ENCODE results near the gene FGD6. TPM values are rescaled to one million over a fixed set of nuclear protein-coding genes. Genes with fewer than 3 reads are reported as not detected.

The FGD6 gene
- total RNA-seq, 4 donors from 2014 or later = 16.2 to 46.9 (median 25.0) TPM

- Histone ChIP-seq H3K27me3 (no peaks in the 10 kb centered on the region), H3K4me3 (no peak overlapping the region), H3K4me1 (peaks cover 3% of the 10 kb centered on the region), H3K36me3 (no peaks in the 10 kb centered on the region), H3K9me3 (no peaks in the 10 kb centered on the region), H3K27ac (no peak overlapping the region)
- TF ChIP-seq CTCF (IDR thresholded peaks at IDR 0.05) (no peak), POLR2A (IDR thresholded peaks at IDR 0.05) (no peak), POLR2AphosphoS5 (IDR thresholded peaks at IDR 0.05) (no peak), EP300 (IDR thresholded peaks at IDR 0.05) (no peak)
- no peak for DNase-seq (ENCODE audit: low spot score in 2 of 2)
Measured at GRCh38 chr12:95192271-95192670, 25.0 kb downstream of the FGD6 start.

DNA sequence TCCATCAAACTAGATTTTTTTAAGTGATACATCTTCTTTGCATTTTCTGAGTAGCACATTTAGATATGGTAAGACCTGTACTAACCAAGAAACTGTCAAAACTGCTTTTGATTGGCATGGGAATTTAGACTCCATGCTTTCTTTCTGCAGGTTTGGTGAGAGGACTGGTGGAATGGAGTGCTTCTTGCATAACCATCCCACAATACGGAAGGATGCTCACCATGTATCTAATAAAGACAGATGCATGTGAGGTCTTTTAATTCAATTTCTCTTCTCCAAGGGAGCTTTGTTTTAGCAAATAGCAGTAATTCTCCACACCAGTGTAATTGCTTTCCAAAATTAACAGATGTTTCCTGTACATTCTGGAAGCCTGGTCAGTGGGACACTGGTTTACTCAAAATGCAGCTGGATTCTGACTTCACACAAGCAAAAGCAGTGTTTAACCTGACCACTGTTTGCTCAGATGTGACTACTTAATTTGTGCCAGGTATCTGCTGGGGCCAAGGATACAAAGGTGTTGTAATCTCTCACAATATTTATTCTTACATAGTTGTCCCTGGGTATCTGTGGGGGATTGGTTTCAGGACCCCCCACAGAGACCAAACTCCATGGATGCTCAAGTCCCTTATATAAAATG, 26.1 kb downstream of the FGD6 start:
- TF ChIP-seq EP300 (IDR thresholded peaks at IDR 0.05) (no peak), CTCF (IDR thresholded peaks at IDR 0.05) (no peak), POLR2A (IDR thresholded peaks at IDR 0.05) (no peak), POLR2AphosphoS5 (IDR thresholded peaks at IDR 0.05) (no peak)
- 86% methylated on average over 1 of the region's 1 CpG for WGBS
- H3K27ac ChIP-seq = no peak overlapping the region
- H3K9me3 ChIP-seq = no peaks in the 10 kb centered on the region
- H3K4me1 ChIP-seq = peaks cover under 1% of the 10 kb centered on the region
- H3K4me3 ChIP-seq = no peak overlapping the region
- no peak for DNase-seq (ENCODE audit: low spot score in 2 of 2)
- H3K36me3 ChIP-seq = no peaks in the 10 kb centered on the region
- H3K27me3 ChIP-seq = no peaks in the 10 kb centered on the region

DNA sequence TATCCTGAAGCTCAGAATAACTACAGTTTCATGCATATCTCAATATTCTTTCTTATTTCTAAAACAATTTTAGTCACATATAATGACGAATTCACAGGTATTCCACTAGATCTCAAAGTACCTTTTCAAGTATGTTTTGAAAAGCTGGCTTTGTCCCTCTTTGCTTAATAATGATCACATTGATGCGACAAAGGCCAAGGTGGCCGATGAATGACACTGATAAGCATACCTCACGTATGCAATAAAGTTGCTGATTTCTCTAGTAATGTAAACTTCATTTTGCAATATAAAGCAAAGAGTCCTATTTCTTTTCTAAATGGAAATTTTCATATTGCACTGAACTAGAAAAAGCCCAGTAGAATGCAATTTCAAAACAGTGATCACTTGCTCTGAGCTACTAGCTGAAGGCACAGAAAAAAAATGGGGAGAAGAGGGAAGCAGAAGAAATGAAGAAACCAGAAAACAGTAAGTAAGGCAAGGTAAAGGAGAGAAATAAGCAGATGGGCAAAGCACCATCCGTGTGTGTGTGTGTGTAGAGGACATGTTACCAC, 29.3 kb downstream of the FGD6 start:
- no peak for DNase-seq (ENCODE audit: low spot score in 2 of 2)
- 81% methylated on average over 5 of the region's 5 CpGs for WGBS

GRCh38 chr12:95185854-95186253, 31.4 kb downstream of the FGD6 start:
- Histone ChIP-seq H3K27ac (no peak overlapping the region), H3K36me3 (no peaks in the 10 kb centered on the region), H3K4me3 (no peak overlapping the region), H3K4me1 (no peaks in the 10 kb centered on the region), H3K9me3 (no peaks in the 10 kb centered on the region), H3K27me3 (no peaks in the 10 kb centered on the region)
- TF ChIP-seq POLR2AphosphoS5 (IDR thresholded peaks at IDR 0.05) = no peak
- no peak for TF ChIP-seq POLR2A (IDR thresholded peaks at IDR 0.05)
- TF ChIP-seq EP300 (IDR thresholded peaks at IDR 0.05) = no peak
- no peak for TF ChIP-seq CTCF (IDR thresholded peaks at IDR 0.05)
- DNase-seq (ENCODE audit: low spot score in 2 of 2) = no peak

More for the DNA sequence above, 29.3 kb downstream of the FGD6 start:
- no peaks in the 10 kb centered on the region for H3K27me3 ChIP-seq
- no peaks in the 10 kb centered on the region for H3K9me3 ChIP-seq
- no peaks in the 10 kb centered on the region for H3K36me3 ChIP-seq
- no peak overlapping the region for H3K4me3 ChIP-seq
- no peak overlapping the region for H3K27ac ChIP-seq
- no peak for TF ChIP-seq POLR2AphosphoS5 (IDR thresholded peaks at IDR 0.05)
- TF ChIP-seq CTCF (IDR thresholded peaks at IDR 0.05) = no peak
- no peak for TF ChIP-seq EP300 (IDR thresholded peaks at IDR 0.05)
- no peak for TF ChIP-seq POLR2A (IDR thresholded peaks at IDR 0.05)
- H3K4me1 ChIP-seq = no peaks in the 10 kb centered on the region

DNA sequence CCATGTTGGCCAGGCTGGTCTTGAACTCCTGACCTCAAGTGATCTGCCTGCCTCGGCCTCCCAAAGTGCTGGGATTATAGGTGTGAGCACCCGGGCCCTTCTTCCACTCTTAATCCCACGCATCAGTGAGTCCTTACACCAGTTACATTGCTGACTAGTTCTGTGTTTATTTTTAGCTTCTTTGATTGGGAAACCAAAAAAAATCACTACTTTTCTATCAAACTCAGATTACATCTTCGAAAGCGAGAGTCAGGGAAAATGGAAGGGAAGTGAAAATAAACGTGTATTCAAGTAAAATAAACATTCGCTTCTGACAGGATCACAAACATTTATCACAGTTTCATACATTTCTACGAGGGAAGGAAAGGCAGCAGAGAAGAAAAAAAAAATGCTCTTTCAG, 32.2 kb downstream of the FGD6 start:
- 89% methylated on average over 8 of the region's 8 CpGs for WGBS
- TF ChIP-seq POLR2AphosphoS5 (IDR thresholded peaks at IDR 0.05) = no peak
- TF ChIP-seq CTCF (IDR thresholded peaks at IDR 0.05) = no peak
- TF ChIP-seq POLR2A (IDR thresholded peaks at IDR 0.05) = no peak
- TF ChIP-seq EP300 (IDR thresholded peaks at IDR 0.05) = no peak
- no peak overlapping the region for H3K4me3 ChIP-seq
- no peak overlapping the region for H3K27ac ChIP-seq
- H3K4me1 ChIP-seq = no peaks in the 10 kb centered on the region
- DNase-seq (ENCODE audit: low spot score in 2 of 2) = no peak
- no peaks in the 10 kb centered on the region for H3K27me3 ChIP-seq
- no peaks in the 10 kb centered on the region for H3K36me3 ChIP-seq
- no peaks in the 10 kb centered on the region for H3K9me3 ChIP-seq
